Measurements from ENCODE around the gene SURF2. TPM values are rescaled to one million over a fixed set of nuclear protein-coding genes. Genes with fewer than 3 reads are reported as not detected.

SURF2 gene
- total RNA-seq, 2 experiments from 2014 or later, result 19.0 to 19.7 TPM

DNA sequence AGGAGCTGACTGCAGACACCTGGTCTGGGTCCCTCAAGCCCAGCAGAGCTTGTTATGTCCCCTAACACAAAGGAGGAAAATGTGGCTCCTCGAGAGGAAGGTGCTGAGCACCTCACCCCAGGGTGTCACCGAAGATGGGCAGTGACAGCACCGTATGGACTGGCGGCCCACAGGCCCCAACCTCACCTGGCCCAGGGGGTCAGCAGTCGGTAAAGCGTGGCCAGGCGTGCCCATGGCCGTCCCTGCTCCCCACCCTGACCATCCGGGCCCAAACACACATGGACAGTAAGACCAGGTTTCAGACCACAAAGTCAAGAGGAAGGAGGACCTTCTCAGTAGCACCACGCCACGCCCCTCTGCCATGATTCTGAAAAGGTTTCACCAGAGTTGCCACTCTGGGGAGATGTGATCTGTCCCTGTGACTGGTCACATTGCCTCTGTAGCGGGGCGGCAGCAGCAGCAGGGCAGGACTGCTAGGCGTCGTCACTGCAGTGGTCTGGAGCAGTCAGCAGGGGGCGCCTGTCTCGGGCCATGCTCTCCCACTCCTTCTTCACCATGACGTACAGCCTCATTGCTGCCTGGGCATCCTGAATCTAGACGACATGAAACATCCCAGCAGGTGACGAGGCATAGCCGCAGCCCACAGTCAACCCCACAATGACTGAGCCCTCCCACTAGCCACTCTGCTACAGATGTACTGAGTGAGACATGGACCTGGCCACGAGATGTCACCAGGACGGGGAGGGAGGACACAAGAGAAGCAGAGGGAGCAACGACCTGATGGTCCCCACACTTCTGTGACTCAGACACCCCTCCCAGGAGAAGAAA lies 50.3 kb downstream of the SURF2 start:
- TF ChIP-seq EZH2phosphoT487 (IDR thresholded peaks at IDR 0.05; ENCODE audit: borderline replicate concordance, low read depth, low read length) (no peak), CTCF (conservative IDR thresholded peaks at IDR 0.05; ENCODE audit: low read length) (peak; percentile 94)
- H2AFZ ChIP-seq (ENCODE audit: low read length), result no peak overlapping the region
- CTCF ChIA-PET (ENCODE audit: unreplicated experiment), result interaction anchor here (0.6 kb wide), 1 partner anchor 11 kb away, joined by 3 read pairs; no protein-coding TSS in a partner anchor
- no peaks in the 10 kb centered on the region for H4K20me1 ChIP-seq (ENCODE audit: insufficient read depth, low read length)
- no peaks in the 10 kb centered on the region for H3K9me2 ChIP-seq (ENCODE audit: insufficient read depth, low read length)
- DNase-seq (ENCODE audit: low spot score), result peak; percentile 79
- H3K4me2 ChIP-seq (ENCODE audit: low read length), result no peak overlapping the region
- no peaks in the 10 kb centered on the region for H3K79me2 ChIP-seq (ENCODE audit: insufficient read depth, low read depth, low read length)
- no peaks in the 10 kb centered on the region for H3K9me3 ChIP-seq (ENCODE audit: low read length)
- no peak overlapping the region for H3K4me3 ChIP-seq (ENCODE audit: low read depth, low read length, poor library complexity, severe bottlenecking)
- BruUV-seq (replicated peaks), result no TSS peak
- peak overlapping the region; percentile 8 for H3K27ac ChIP-seq (ENCODE audit: low read depth, low read length, poor library complexity, severe bottlenecking)
- H3K36me3 ChIP-seq (ENCODE audit: insufficient read depth, low read length), result peaks cover 84% of the 10 kb centered on the region
- H3K4me1 ChIP-seq (ENCODE audit: insufficient read depth, low read length, poor library complexity, severe bottlenecking), result peaks cover 17% of the 10 kb centered on the region
- POLR2A ChIA-PET, result no interaction called here
- intact Hi-C loops (cut with micrococcal nuclease; ENCODE audit: unreplicated experiment), result loop anchor here (1.0 kb wide), 2 partner anchors 56 to 80 kb away; no protein-coding TSS in a partner anchor

DNA sequence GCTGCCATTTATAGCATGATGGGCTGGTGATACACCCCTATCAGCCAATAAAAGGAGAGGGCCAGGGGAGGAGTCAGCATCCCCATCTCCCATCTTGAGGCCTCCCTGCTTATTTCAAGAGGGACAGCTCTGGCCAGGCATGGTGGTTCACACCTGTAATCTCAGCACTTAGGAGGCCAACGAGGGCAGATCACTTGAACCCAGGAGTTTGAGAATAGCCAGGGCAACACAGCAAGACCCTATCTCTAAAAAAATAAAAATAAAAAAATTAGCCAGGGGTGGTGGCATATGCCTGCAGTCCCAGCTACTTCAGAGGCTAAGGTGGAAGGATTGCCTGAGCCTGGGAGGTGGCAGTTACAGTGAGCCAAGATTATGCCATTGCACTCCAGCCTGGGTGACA lies 51.7 kb downstream of the SURF2 start:
- no peak overlapping the region for H3K4me3 ChIP-seq (ENCODE audit: low read depth, low read length, poor library complexity, severe bottlenecking)
- intact Hi-C loops (cut with micrococcal nuclease; ENCODE audit: unreplicated experiment), result no loop called here
- ChIA-PET POLR2A (no interaction called here), CTCF (ENCODE audit: unreplicated experiment) (no interaction called here)
- no peak for TF ChIP-seq CTCF (conservative IDR thresholded peaks at IDR 0.05; ENCODE audit: low read length)
- no peak for TF ChIP-seq EZH2phosphoT487 (IDR thresholded peaks at IDR 0.05; ENCODE audit: borderline replicate concordance, low read depth, low read length)
- no peaks in the 10 kb centered on the region for H3K9me3 ChIP-seq (ENCODE audit: low read length)
- no peaks in the 10 kb centered on the region for H3K79me2 ChIP-seq (ENCODE audit: insufficient read depth, low read depth, low read length)
- H3K36me3 ChIP-seq (ENCODE audit: insufficient read depth, low read length), result peaks cover 90% of the 10 kb centered on the region
- no peaks in the 10 kb centered on the region for H3K9me2 ChIP-seq (ENCODE audit: insufficient read depth, low read length)
- H3K4me2 ChIP-seq (ENCODE audit: low read length), result no peak overlapping the region
- peaks cover 17% of the 10 kb centered on the region for H3K4me1 ChIP-seq (ENCODE audit: insufficient read depth, low read length, poor library complexity, severe bottlenecking)
- BruUV-seq (replicated peaks), result no TSS peak
- no peak for DNase-seq (ENCODE audit: low spot score)
- H3K27ac ChIP-seq (ENCODE audit: low read depth, low read length, poor library complexity, severe bottlenecking), result no peak overlapping the region
- no peak overlapping the region for H2AFZ ChIP-seq (ENCODE audit: low read length)
- no peaks in the 10 kb centered on the region for H4K20me1 ChIP-seq (ENCODE audit: insufficient read depth, low read length)

Small RNAs within 50 kb of the gene (small RNA-seq; reads per million reads assigned to genes)
- gene RF00019 (not detected), gene SNORD24 (not detected), gene SNORD36A (not detected), gene SNORD36B (not detected), gene SNORD36C (not detected)

Other genes with a start within 250 kb of the SURF2 start
- 22.0 and 28.2 TPM in 2 replicates for gene RALGDS, start 235.3 kb upstream of the SURF2 start, total RNA-seq (2014; rRNA removed; shearing (Covaris generic))
- gene RALGDS, start 235.3 kb upstream of the SURF2 start, total RNA-seq (2022), result 23.8 and 28.6 TPM in 2 replicates
- 2.1 and 2.6 TPM in 2 replicates for gene GBGT1, start 192.6 kb upstream of the SURF2 start, total RNA-seq (2014; rRNA removed; shearing (Covaris generic))
- 3.9 and 5.9 TPM in 2 replicates for gene GBGT1, start 192.6 kb upstream of the SURF2 start, total RNA-seq (2022)
- not detected in 2 replicates for gene OBP2B, start 147.3 kb upstream of the SURF2 start, total RNA-seq (2014; rRNA removed; shearing (Covaris generic))
- gene OBP2B, start 147.3 kb upstream of the SURF2 start, total RNA-seq (2022), result not detected in 2 replicates
- not detected in 2 replicates for gene ABO, start 81.3 kb upstream of the SURF2 start, total RNA-seq (2014; rRNA removed; shearing (Covaris generic))
- gene ABO, start 81.3 kb upstream of the SURF2 start, total RNA-seq (2022), result not detected in 2 replicates
- 19.2 and 33.9 TPM in 2 replicates for gene SURF6, start 20.4 kb upstream of the SURF2 start, total RNA-seq (2014; rRNA removed; shearing (Covaris generic))
- gene SURF6, start 20.4 kb upstream of the SURF2 start, total RNA-seq (2022), result 21.0 and 27.8 TPM in 2 replicates
- 39.6 and 62.1 TPM in 2 replicates for gene MED22, start 8.4 kb upstream of the SURF2 start, total RNA-seq (2014; rRNA removed; shearing (Covaris generic))
- 48.7 and 52.0 TPM in 2 replicates for gene MED22, start 8.4 kb upstream of the SURF2 start, total RNA-seq (2022)
- 2,961 and 2,981 TPM in 2 replicates for gene RPL7A, start 8.3 kb upstream of the SURF2 start, total RNA-seq (2014; rRNA removed; shearing (Covaris generic))
- gene RPL7A, start 8.3 kb upstream of the SURF2 start, total RNA-seq (2022), result 2,867 and 2,915 TPM in 2 replicates
- 22.9 and 34.6 TPM in 2 replicates for gene SURF1, start 63 bp upstream of the SURF2 start, total RNA-seq (2014; rRNA removed; shearing (Covaris generic))
- 34.2 and 38.9 TPM in 2 replicates for gene SURF1, start 63 bp upstream of the SURF2 start, total RNA-seq (2022)
- 75.5 and 76.0 TPM in 2 replicates for gene SURF4, start 19.5 kb downstream of the SURF2 start, total RNA-seq (2014; rRNA removed; shearing (Covaris generic))
- 87.5 and 92.3 TPM in 2 replicates for gene SURF4, start 19.5 kb downstream of the SURF2 start, total RNA-seq (2022)
- 0.05 and 1.7 TPM in 2 replicates for gene STKLD1, start 19.8 kb downstream of the SURF2 start, total RNA-seq (2014; rRNA removed; shearing (Covaris generic))
- gene STKLD1, start 19.8 kb downstream of the SURF2 start, total RNA-seq (2022), result 0.81 and 1.4 TPM in 2 replicates
- 33.6 and 35.7 TPM in 2 replicates for gene REXO4, start 61.5 kb downstream of the SURF2 start, total RNA-seq (2014; rRNA removed; shearing (Covaris generic))
- gene REXO4, start 61.5 kb downstream of the SURF2 start, total RNA-seq (2022), result 40.6 and 45.5 TPM in 2 replicates
- 6.2 and 6.6 TPM in 2 replicates for gene ADAMTS13, start 65.8 kb downstream of the SURF2 start, total RNA-seq (2014; rRNA removed; shearing (Covaris generic))
- gene ADAMTS13, start 65.8 kb downstream of the SURF2 start, total RNA-seq (2022), result 18.1 and 18.5 TPM in 2 replicates
- gene CACFD1, start 103.4 kb downstream of the SURF2 start, total RNA-seq (2014; rRNA removed; shearing (Covaris generic)), result 14.9 and 17.2 TPM in 2 replicates
- gene CACFD1, start 103.4 kb downstream of the SURF2 start, total RNA-seq (2022), result 16.7 and 19.2 TPM in 2 replicates
- 45.2 and 52.9 TPM in 2 replicates for gene SLC2A6, start 122.5 kb downstream of the SURF2 start, total RNA-seq (2014; rRNA removed; shearing (Covaris generic))
- gene SLC2A6, start 122.5 kb downstream of the SURF2 start, total RNA-seq (2022), result 42.1 and 51.0 TPM in 2 replicates
- gene MYMK, start 168.4 kb downstream of the SURF2 start, total RNA-seq (2014; rRNA removed; shearing (Covaris generic)), result not detected in 2 replicates
- not detected in 2 replicates for gene MYMK, start 168.4 kb downstream of the SURF2 start, total RNA-seq (2022)
- 0.88 and 1.0 TPM in 2 replicates for gene ADAMTSL2, start 178.2 kb downstream of the SURF2 start, total RNA-seq (2014; rRNA removed; shearing (Covaris generic))
- gene ADAMTSL2, start 178.2 kb downstream of the SURF2 start, total RNA-seq (2022), result not detected in 2 replicates